ENCODE data around the gene BPIFA1. TPM values are rescaled to one million over a fixed set of nuclear protein-coding genes. Genes with fewer than 3 reads are reported as not detected.

The BPIFA1 gene
- polyA plus RNA-seq, 1 of the 3 experiments (the other 2 are of a cell fraction) = not detected

GRCh38 chr20:33278700-33279099 lies 42.9 kb downstream of the BPIFA1 start:
- Histone ChIP-seq H4K20me1 (ENCODE audit: insufficient read depth) (no peaks in the 10 kb centered on the region), H3K4me3 (ENCODE audit: low read depth in 2 of 2, low read length in 1 of 2) (no peak overlapping the region), H3K79me2 (ENCODE audit: insufficient read depth) (no peaks in the 10 kb centered on the region), H2AFZ (ENCODE audit: low read depth) (no peak overlapping the region), H3K4me1 (ENCODE audit: control insufficient read depth in 1 of 2, insufficient read depth in 2 of 2, low read depth in 1 of 2, low read length in 1 of 2) (peaks cover 0 to 12% of the 10 kb centered on the region in 2 experiments; a peak in 1 of 4 replicates), H3K9me2 (no peaks in the 10 kb centered on the region), H3K36me3 (replicated peaks in 1 of 2; ENCODE audit: control insufficient read depth in 1 of 2, insufficient read depth in 2 of 2, low read length in 1 of 2) (no peaks in the 10 kb centered on the region), H3K27me3 (ENCODE audit: insufficient read depth) (no peaks in the 10 kb centered on the region; the same call in 1 of the 2 replicates), H3F3A (replicated peaks; ENCODE audit: insufficient read depth) (no peaks in the 10 kb centered on the region), H3K9ac (no peak overlapping the region), H3K9me3 (no peaks in the 10 kb centered on the region), H3K27ac (ENCODE audit: low read depth in 2 of 2, low read length in 1 of 2) (no peak overlapping the region), H3K4me2 (no peak overlapping the region)
- DNase-seq = no peak
- 25% methylated on average over 3 of the region's 3 CpGs for WGBS (ENCODE audit: low lambda C conversion rate)
- no peak for TF ChIP-seq EP300 (IDR thresholded peaks at IDR 0.05; ENCODE audit: borderline replicate concordance in 1 of 2, low read depth in 1 of 2, low read length in 1 of 2)
- TF ChIP-seq USF2 (IDR thresholded peaks at IDR 0.05; ENCODE audit: borderline replicate concordance, low read depth, low read length) = no peak
- TF ChIP-seq MEF2A (IDR thresholded peaks at IDR 0.05; ENCODE audit: borderline replicate concordance, low read depth) = no peak
- TF ChIP-seq GATA2 (CRISPR knock-in tag; IDR thresholded peaks at IDR 0.05) = no peak
- TF ChIP-seq TCF12 (IDR thresholded peaks at IDR 0.05) = no peak
- TF ChIP-seq YY1 (IDR thresholded peaks at IDR 0.05; ENCODE audit: low read depth) = no peak
- TF ChIP-seq MXI1 (IDR thresholded peaks at IDR 0.05; ENCODE audit: low read depth, low read length) = no peak
- TF ChIP-seq NFIC (IDR thresholded peaks at IDR 0.05; ENCODE audit: borderline replicate concordance) = no peak
- no peak for TF ChIP-seq CTCF (IDR thresholded peaks at IDR 0.05)
- no peak for TF ChIP-seq RXRA (IDR thresholded peaks at IDR 0.05; ENCODE audit: borderline replicate concordance, low read depth)
- TF ChIP-seq GABPA (IDR thresholded peaks at IDR 0.05; ENCODE audit: low read depth) = no peak
- TF ChIP-seq POLR2AphosphoS5 (IDR thresholded peaks at IDR 0.05; ENCODE audit: low read depth, low read length) = no peak
- no peak for TF ChIP-seq JUND (IDR thresholded peaks at IDR 0.05)
- ChIA-PET CTCF (no interaction called here), POLR2A (no interaction called here)

GRCh38 chr20:33279261-33279910 lies 43.6 kb downstream of the BPIFA1 start:
- H3K9me2 ChIP-seq = no peaks in the 10 kb centered on the region
- no peak overlapping the region for H2AFZ ChIP-seq (ENCODE audit: low read depth)
- no peak overlapping the region for H3K27ac ChIP-seq (ENCODE audit: low read depth in 2 of 2, low read length in 1 of 2)
- H4K20me1 ChIP-seq (ENCODE audit: insufficient read depth) = no peaks in the 10 kb centered on the region
- no peaks in the 10 kb centered on the region; the same call in 1 of the 2 replicates for H3K27me3 ChIP-seq (ENCODE audit: insufficient read depth)
- 40% methylated on average over 6 of the region's 6 CpGs for WGBS (ENCODE audit: low lambda C conversion rate)
- H3K4me1 ChIP-seq (ENCODE audit: control insufficient read depth in 1 of 2, insufficient read depth in 2 of 2, low read depth in 1 of 2, low read length in 1 of 2) = peaks cover 0 to 14% of the 10 kb centered on the region in 2 experiments; a peak in 1 of 4 replicates
- H3K79me2 ChIP-seq (ENCODE audit: insufficient read depth) = no peaks in the 10 kb centered on the region
- H3K4me3 ChIP-seq (ENCODE audit: low read depth in 2 of 2, low read length in 1 of 2) = no peak overlapping the region
- CTCF ChIA-PET = no interaction called here
- no peaks in the 10 kb centered on the region for H3K9me3 ChIP-seq
- no peak overlapping the region for H3K9ac ChIP-seq
- POLR2A ChIA-PET = no interaction called here
- H3K36me3 ChIP-seq (replicated peaks in 1 of 2; ENCODE audit: control insufficient read depth in 1 of 2, insufficient read depth in 2 of 2, low read length in 1 of 2) = no peaks in the 10 kb centered on the region
- DNase-seq = no peak
- H3F3A ChIP-seq (replicated peaks; ENCODE audit: insufficient read depth) = no peaks in the 10 kb centered on the region
- no peak overlapping the region for H3K4me2 ChIP-seq
- TF ChIP-seq ZBTB33 (IDR thresholded peaks at IDR 0.05; ENCODE audit: borderline replicate concordance, low read depth) (no peak), NRF1 (IDR thresholded peaks at IDR 0.05; ENCODE audit: low read depth, low read length) (no peak), FOSL2 (IDR thresholded peaks at IDR 0.05; ENCODE audit: borderline replicate concordance, low read depth) (no peak), JUND (IDR thresholded peaks at IDR 0.05) (no peak), SMC3 (IDR thresholded peaks at IDR 0.05; ENCODE audit: low read depth, low read length) (no peak), MXI1 (IDR thresholded peaks at IDR 0.05; ENCODE audit: low read depth, low read length) (no peak), CTCF (IDR thresholded peaks at IDR 0.05) (no peak), CHD2 (IDR thresholded peaks at IDR 0.05; ENCODE audit: low read length, partially characterized antibody) (no peak), MEF2A (IDR thresholded peaks at IDR 0.05; ENCODE audit: borderline replicate concordance, low read depth) (no peak), GATA2 (CRISPR knock-in tag; IDR thresholded peaks at IDR 0.05) (no peak), MAX (IDR thresholded peaks at IDR 0.05; ENCODE audit: low read depth) (no peak), FOXM1 (IDR thresholded peaks at IDR 0.05; ENCODE audit: low read depth) (no peak)
